RWPE2 (cell line): Measurements from ENCODE around the gene CIT.

Experiments
- ATAC-seq: fragments of 200-7000 bp; cut with Tn5 transposase; 3 replicates; pipeline ENCODE4 v1.9.1; 2021; ENCODE audit warnings: low read depth
- DNase-seq: peaks from one replicate; pipeline ENCODE4 v3.0.0-alpha.2; 2020; ENCODE audit warnings: low spot score
- H3K27ac ChIP-seq: fragments of 450-650 bp; 2 replicates; pipeline ENCODE4 v1.5.1; 2017; ENCODE audit warnings: mild to moderate bottlenecking; ENCODE audit not compliant: poor library complexity, severe bottlenecking
- H3K27me3 ChIP-seq: fragments of 250-450 bp; sonication (Bioruptor Pico); 2 replicates; pipeline ENCODE4 v1.5.1; 2021; ENCODE audit warnings: mild to moderate bottlenecking, moderate library complexity; ENCODE audit not compliant: insufficient read depth, poor library complexity, severe bottlenecking
- H3K36me3 ChIP-seq: fragments of 250-450 bp; sonication (Bioruptor Pico); 2 replicates; pipeline ENCODE4 v1.5.1; 2020; ENCODE audit warnings: low read depth, mild to moderate bottlenecking, moderate library complexity
- H3K4me1 ChIP-seq: fragments of 250-450 bp; sonication (Bioruptor Pico); 2 replicates; pipeline ENCODE4 v1.5.1; 2021; ENCODE audit warnings: mild to moderate bottlenecking, moderate library complexity; ENCODE audit not compliant: insufficient read depth, poor library complexity, severe bottlenecking
- H3K4me3 ChIP-seq: fragments of 250-450 bp; sonication (Bioruptor Pico); 2 replicates; pipeline ENCODE4 v1.5.1; 2021; ENCODE audit warnings: mild to moderate bottlenecking, moderate library complexity; ENCODE audit not compliant: severe bottlenecking
- H3K9me3 ChIP-seq: fragments of 250-450 bp; sonication (Bioruptor Pico); 2 replicates; pipeline ENCODE4 v1.5.1; 2021; ENCODE audit warnings: mild to moderate bottlenecking, moderate library complexity; ENCODE audit not compliant: severe bottlenecking
- CTCF ChIP-seq: fragments of 450-650 bp; IDR thresholded peaks from one replicate; pipeline ENCODE4 v1.5.1; 2017; ENCODE audit warnings: mild to moderate bottlenecking, moderate library complexity; ENCODE audit not compliant: poor library complexity, severe bottlenecking

CIT gene

GRCh38 chr12:119725523-119725922, 151.6 kb downstream of the CIT start:
- Histone ChIP-seq H3K36me3 (peaks cover 19% of the 10 kb centered on the region), H3K27me3 (no peaks in the 10 kb centered on the region), H3K4me3 (no peak overlapping the region), H3K27ac (no peak overlapping the region), H3K4me1 (no peaks in the 10 kb centered on the region), H3K9me3 (no peaks in the 10 kb centered on the region)
- no peak for TF ChIP-seq CTCF
- DNase-seq (no peak), ATAC-seq (no peak)

DNA sequence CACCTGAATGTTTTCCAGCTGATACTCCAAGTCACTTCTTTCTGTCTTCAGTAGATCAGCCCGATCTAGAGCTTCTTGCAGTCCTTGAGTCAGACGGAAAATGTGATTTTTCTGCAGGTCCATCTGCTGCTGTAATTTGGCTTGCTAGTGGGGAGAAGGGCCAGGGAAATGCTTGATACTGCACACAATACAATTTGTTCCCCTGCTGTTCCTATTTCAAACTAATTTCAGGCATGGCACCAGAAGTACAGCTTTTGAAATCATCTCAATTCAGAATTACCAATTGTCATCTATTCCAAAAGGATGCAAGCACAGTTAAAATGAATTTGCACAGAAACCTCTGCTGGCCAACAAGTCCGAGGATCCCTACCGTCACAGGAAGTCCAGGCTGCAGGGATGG, 155.8 kb downstream of the CIT start:
- no peak for TF ChIP-seq CTCF
- Histone ChIP-seq H3K27me3 (no peaks in the 10 kb centered on the region), H3K27ac (no peak overlapping the region), H3K4me3 (no peak overlapping the region), H3K4me1 (peaks cover 5% of the 10 kb centered on the region), H3K36me3 (peaks cover 19% of the 10 kb centered on the region), H3K9me3 (no peaks in the 10 kb centered on the region)
- ATAC-seq (no peak), DNase-seq (no peak)

- Histone ChIP-seq H3K36me3 (peaks cover 26% of the 10 kb centered on the region), H3K9me3 (no peaks in the 10 kb centered on the region), H3K27me3 (no peaks in the 10 kb centered on the region), H3K4me3 (no peak overlapping the region), H3K27ac (no peak overlapping the region), H3K4me1 (peaks cover 13% of the 10 kb centered on the region)
- no peak for ATAC-seq
- no peak for DNase-seq
- TF ChIP-seq CTCF = no peak
Observed at GRCh38 chr12:119720349-119720748, 156.8 kb downstream of the CIT start.

- no peak for ATAC-seq
- Histone ChIP-seq H3K27ac (no peak overlapping the region), H3K27me3 (no peaks in the 10 kb centered on the region), H3K36me3 (peaks cover 47% of the 10 kb centered on the region), H3K4me3 (no peak overlapping the region), H3K9me3 (no peaks in the 10 kb centered on the region), H3K4me1 (peaks cover 17% of the 10 kb centered on the region)
- no peak for DNase-seq
- no peak for TF ChIP-seq CTCF
Observed at GRCh38 chr12:119718141-119718540, 159.0 kb downstream of the CIT start.

GRCh38 chr12:119715268-119715620, 161.9 kb downstream of the CIT start:
- H3K36me3 ChIP-seq = peaks cover 56% of the 10 kb centered on the region
- no peak overlapping the region for H3K4me3 ChIP-seq
- no peaks in the 10 kb centered on the region for H3K27me3 ChIP-seq
- peak overlapping the region; percentile 65 for H3K27ac ChIP-seq
- ATAC-seq = no peak; the same call in 2 of the 3 replicates
- no peak for TF ChIP-seq CTCF
- peaks cover 25% of the 10 kb centered on the region for H3K4me1 ChIP-seq
- no peak for DNase-seq
- no peaks in the 10 kb centered on the region for H3K9me3 ChIP-seq
